HepG2 (cell line): ENCODE measurements around the gene DPY19L1. TPM values are rescaled to one million over a fixed set of nuclear protein-coding genes. Genes with fewer than 3 reads are reported as not detected.

ENCODE experiments used
- ELF4 ChIP-seq: sonication (generic); formaldehyde crosslinking; IDR thresholded peaks from 2 replicates; pipeline ENCODE4 v1.5.0; 2020; ENCODE audit warnings: missing genetic modification reagents, mild to moderate bottlenecking, moderate library complexity, borderline replicate concordance
- HHEX ChIP-seq: IDR thresholded peaks from 2 replicates; pipeline ENCODE4 v1.6.1; 2016; ENCODE audit warnings: control low read depth
- KLF15 ChIP-seq: sonication (generic); formaldehyde crosslinking; IDR thresholded peaks from 2 replicates; pipeline ENCODE4 v1.8.1; 2023; ENCODE audit warnings: borderline replicate concordance, mild to moderate bottlenecking, inconsistent platforms, missing genetic modification reagents, mixed read lengths
- MYC ChIP-seq: sonication (generic); formaldehyde crosslinking; IDR thresholded peaks from 2 replicates; pipeline ENCODE4 v1.9.0; 2021; ENCODE audit warnings: missing genetic modification reagents, borderline replicate concordance
- RBFOX2 ChIP-seq: fragments of 200-400 bp; formaldehyde crosslinking; IDR thresholded peaks from 2 replicates; pipeline ENCODE4 v1.6.1; 2017; ENCODE audit warnings: low read depth, mild to moderate bottlenecking, low read length
- SETDB1 ChIP-seq: sonication (generic); formaldehyde crosslinking; IDR thresholded peaks from 2 replicates; pipeline ENCODE4 v1.5.1; 2020; ENCODE audit warnings: missing genetic modification reagents, mild to moderate bottlenecking, borderline replicate concordance
- ZNF136 ChIP-seq: sonication (generic); formaldehyde crosslinking; IDR thresholded peaks from 2 replicates; pipeline ENCODE4 v1.8.1; 2022; ENCODE audit warnings: low read depth, mild to moderate bottlenecking, moderate library complexity, missing genetic modification reagents
- ZNF451 ChIP-seq: sonication (generic); formaldehyde crosslinking; IDR thresholded peaks from 2 replicates; pipeline ENCODE4 v1.5.0; 2020; ENCODE audit warnings: mild to moderate bottlenecking, missing genetic modification reagents
- ZSCAN20 ChIP-seq: sonication (generic); formaldehyde crosslinking; IDR thresholded peaks from 2 replicates; pipeline ENCODE4 v1.4.0; 2020; ENCODE audit warnings: missing genetic modification reagents, mild to moderate bottlenecking, borderline replicate concordance
- polyA plus RNA-seq, 8 experiments: library from polyadenylated mRNA; depleted of rRNA in 3 of 8; stranded (reverse) in 7 of 8; unstranded in 1 of 8; fragments of >200 nt; fragmentation: Illumina TruSeq in 4 of 8; extraction: Trizol in 4 of 8; gene quantifications; 2 replicates each; pipeline versions ENCODE4 v1.2.1 to v1.2.3, GENCODE V29; 2011 to 2016; ENCODE audit warnings: low read depth in 4 of 8, missing spikeins in 1 of 8, mixed read lengths in 1 of 8; ENCODE audit not compliant: insufficient read depth in 1 of 8
- total RNA-seq, 5 experiments: library from RNA; depleted of rRNA; stranded (reverse); fragments of >200 nt; fragmentation: Illumina TruSeq; extraction: Trizol; gene quantifications; 2 replicates each; pipeline ENCODE4 v1.2.3, GENCODE V29; 2016; ENCODE audit warnings: low read depth in 1 of 5
- TF ChIP-seq, protein P1 (sequence below): sonication (generic); formaldehyde crosslinking; IDR thresholded peaks from 2 replicates; pipeline ENCODE4 v1.4.0; 2020; ENCODE audit warnings: missing genetic modification reagents
- TF ChIP-seq, protein P2 (sequence below): sonication (generic); formaldehyde crosslinking; IDR thresholded peaks from 2 replicates; pipeline ENCODE4 v1.4.0; 2020; ENCODE audit warnings: missing genetic modification reagents
- TF ChIP-seq, protein P3 (sequence below): sonication (generic); formaldehyde crosslinking; IDR thresholded peaks from 2 replicates; pipeline ENCODE4 v1.4.0; 2020; ENCODE audit warnings: missing genetic modification reagents
- TF ChIP-seq, protein P4 (sequence below): sonication (generic); formaldehyde crosslinking; IDR thresholded peaks from 2 replicates; pipeline ENCODE4 v1.4.0; 2020; ENCODE audit warnings: missing genetic modification reagents
- TF ChIP-seq, protein P5 (sequence below): sonication (generic); formaldehyde crosslinking; IDR thresholded peaks from 2 replicates; pipeline ENCODE4 v1.4.0; 2020; ENCODE audit warnings: low read depth, mild to moderate bottlenecking, missing genetic modification reagents
- TF ChIP-seq, protein P6 (sequence below): sonication (generic); formaldehyde crosslinking; IDR thresholded peaks from 2 replicates; pipeline ENCODE4 v1.8.1; 2023; ENCODE audit warnings: missing genetic modification reagents, mild to moderate bottlenecking, borderline replicate concordance
- TF ChIP-seq, protein P7 (sequence below): sonication (generic); formaldehyde crosslinking; IDR thresholded peaks from 2 replicates; pipeline ENCODE4 v1.4.0; 2020; ENCODE audit warnings: mild to moderate bottlenecking, missing genetic modification reagents
- TF ChIP-seq, protein P8 (sequence below): IDR thresholded peaks from 2 replicates; pipeline ENCODE4 v1.6.1; 2016; ENCODE audit warnings: low read depth, control low read depth

DPY19L1 gene
- total and polyA plus RNA-seq, 2 of the 13 experiments (the other 11 are each of a cell fraction or from before 2014, with no cell fraction given), result 18.9 to 32.6 TPM

DNA sequence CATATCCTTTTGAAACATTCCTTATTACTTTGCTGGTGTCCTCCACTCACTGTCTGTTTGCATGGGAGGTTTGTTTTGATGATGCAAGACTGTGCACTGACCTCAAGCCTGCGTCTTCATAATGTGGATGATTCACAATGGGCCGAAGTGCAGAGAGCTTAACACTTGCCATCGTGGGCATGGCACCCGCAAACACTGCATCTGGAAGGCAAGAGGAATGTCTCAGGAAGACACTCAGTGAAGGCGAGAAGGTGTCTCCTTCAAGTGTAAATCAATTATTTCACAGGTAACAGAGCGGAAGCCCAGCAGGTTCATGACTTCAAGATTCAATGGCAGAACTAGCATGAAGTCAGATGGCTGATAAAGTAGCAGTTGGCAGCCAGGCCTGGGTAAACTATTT, 98.1 kb downstream of the DPY19L1 start (continued):
- TF ChIP-seq, protein P1, sequence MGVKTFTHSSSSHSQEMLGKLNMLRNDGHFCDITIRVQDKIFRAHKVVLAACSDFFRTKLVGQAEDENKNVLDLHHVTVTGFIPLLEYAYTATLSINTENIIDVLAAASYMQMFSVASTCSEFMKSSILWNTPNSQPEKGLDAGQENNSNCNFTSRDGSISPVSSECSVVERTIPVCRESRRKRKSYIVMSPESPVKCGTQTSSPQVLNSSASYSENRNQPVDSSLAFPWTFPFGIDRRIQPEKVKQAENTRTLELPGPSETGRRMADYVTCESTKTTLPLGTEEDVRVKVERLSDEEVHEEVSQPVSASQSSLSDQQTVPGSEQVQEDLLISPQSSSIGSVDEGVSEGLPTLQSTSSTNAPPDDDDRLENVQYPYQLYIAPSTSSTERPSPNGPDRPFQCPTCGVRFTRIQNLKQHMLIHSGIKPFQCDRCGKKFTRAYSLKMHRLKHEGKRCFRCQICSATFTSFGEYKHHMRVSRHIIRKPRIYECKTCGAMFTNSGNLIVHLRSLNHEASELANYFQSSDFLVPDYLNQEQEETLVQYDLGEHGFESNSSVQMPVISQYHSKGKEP, result no peak
- TF ChIP-seq ZSCAN20 (no peak), SETDB1 (CRISPR knock-in tag) (no peak), RBFOX2 (no peak), ZNF136 (no peak), HHEX (no peak), MYC (CRISPR knock-in tag) (no peak), KLF15 (CRISPR knock-in tag) (no peak), ZNF451 (no peak), ELF4 (CRISPR knock-in tag) (no peak)
- TF ChIP-seq, protein P2, sequence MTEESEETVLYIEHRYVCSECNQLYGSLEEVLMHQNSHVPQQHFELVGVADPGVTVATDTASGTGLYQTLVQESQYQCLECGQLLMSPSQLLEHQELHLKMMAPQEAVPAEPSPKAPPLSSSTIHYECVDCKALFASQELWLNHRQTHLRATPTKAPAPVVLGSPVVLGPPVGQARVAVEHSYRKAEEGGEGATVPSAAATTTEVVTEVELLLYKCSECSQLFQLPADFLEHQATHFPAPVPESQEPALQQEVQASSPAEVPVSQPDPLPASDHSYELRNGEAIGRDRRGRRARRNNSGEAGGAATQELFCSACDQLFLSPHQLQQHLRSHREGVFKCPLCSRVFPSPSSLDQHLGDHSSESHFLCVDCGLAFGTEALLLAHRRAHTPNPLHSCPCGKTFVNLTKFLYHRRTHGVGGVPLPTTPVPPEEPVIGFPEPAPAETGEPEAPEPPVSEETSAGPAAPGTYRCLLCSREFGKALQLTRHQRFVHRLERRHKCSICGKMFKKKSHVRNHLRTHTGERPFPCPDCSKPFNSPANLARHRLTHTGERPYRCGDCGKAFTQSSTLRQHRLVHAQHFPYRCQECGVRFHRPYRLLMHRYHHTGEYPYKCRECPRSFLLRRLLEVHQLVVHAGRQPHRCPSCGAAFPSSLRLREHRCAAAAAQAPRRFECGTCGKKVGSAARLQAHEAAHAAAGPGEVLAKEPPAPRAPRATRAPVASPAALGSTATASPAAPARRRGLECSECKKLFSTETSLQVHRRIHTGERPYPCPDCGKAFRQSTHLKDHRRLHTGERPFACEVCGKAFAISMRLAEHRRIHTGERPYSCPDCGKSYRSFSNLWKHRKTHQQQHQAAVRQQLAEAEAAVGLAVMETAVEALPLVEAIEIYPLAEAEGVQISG (CRISPR knock-in tag), result peak; percentile 49; the same call in 1 of the 2 replicates
- TF ChIP-seq, protein P3, sequence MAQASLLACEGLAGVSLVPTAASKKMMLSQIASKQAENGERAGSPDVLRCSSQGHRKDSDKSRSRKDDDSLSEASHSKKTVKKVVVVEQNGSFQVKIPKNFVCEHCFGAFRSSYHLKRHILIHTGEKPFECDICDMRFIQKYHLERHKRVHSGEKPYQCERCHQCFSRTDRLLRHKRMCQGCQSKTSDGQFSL (CRISPR knock-in tag), result no peak
- TF ChIP-seq, protein P4, sequence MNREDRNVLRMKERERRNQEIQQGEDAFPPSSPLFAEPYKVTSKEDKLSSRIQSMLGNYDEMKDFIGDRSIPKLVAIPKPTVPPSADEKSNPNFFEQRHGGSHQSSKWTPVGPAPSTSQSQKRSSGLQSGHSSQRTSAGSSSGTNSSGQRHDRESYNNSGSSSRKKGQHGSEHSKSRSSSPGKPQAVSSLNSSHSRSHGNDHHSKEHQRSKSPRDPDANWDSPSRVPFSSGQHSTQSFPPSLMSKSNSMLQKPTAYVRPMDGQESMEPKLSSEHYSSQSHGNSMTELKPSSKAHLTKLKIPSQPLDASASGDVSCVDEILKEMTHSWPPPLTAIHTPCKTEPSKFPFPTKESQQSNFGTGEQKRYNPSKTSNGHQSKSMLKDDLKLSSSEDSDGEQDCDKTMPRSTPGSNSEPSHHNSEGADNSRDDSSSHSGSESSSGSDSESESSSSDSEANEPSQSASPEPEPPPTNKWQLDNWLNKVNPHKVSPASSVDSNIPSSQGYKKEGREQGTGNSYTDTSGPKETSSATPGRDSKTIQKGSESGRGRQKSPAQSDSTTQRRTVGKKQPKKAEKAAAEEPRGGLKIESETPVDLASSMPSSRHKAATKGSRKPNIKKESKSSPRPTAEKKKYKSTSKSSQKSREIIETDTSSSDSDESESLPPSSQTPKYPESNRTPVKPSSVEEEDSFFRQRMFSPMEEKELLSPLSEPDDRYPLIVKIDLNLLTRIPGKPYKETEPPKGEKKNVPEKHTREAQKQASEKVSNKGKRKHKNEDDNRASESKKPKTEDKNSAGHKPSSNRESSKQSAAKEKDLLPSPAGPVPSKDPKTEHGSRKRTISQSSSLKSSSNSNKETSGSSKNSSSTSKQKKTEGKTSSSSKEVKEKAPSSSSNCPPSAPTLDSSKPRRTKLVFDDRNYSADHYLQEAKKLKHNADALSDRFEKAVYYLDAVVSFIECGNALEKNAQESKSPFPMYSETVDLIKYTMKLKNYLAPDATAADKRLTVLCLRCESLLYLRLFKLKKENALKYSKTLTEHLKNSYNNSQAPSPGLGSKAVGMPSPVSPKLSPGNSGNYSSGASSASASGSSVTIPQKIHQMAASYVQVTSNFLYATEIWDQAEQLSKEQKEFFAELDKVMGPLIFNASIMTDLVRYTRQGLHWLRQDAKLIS, result no peak
- TF ChIP-seq, protein P5, sequence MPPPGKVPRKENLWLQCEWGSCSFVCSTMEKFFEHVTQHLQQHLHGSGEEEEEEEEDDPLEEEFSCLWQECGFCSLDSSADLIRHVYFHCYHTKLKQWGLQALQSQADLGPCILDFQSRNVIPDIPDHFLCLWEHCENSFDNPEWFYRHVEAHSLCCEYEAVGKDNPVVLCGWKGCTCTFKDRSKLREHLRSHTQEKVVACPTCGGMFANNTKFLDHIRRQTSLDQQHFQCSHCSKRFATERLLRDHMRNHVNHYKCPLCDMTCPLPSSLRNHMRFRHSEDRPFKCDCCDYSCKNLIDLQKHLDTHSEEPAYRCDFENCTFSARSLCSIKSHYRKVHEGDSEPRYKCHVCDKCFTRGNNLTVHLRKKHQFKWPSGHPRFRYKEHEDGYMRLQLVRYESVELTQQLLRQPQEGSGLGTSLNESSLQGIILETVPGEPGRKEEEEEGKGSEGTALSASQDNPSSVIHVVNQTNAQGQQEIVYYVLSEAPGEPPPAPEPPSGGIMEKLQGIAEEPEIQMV, result no peak
- TF ChIP-seq, protein P6, sequence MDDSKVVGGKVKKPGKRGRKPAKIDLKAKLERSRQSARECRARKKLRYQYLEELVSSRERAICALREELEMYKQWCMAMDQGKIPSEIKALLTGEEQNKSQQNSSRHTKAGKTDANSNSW (CRISPR knock-in tag), result no peak
- TF ChIP-seq, protein P7, sequence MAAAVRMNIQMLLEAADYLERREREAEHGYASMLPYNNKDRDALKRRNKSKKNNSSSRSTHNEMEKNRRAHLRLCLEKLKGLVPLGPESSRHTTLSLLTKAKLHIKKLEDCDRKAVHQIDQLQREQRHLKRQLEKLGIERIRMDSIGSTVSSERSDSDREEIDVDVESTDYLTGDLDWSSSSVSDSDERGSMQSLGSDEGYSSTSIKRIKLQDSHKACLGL (CRISPR knock-in tag), result no peak
- TF ChIP-seq, protein P8, sequence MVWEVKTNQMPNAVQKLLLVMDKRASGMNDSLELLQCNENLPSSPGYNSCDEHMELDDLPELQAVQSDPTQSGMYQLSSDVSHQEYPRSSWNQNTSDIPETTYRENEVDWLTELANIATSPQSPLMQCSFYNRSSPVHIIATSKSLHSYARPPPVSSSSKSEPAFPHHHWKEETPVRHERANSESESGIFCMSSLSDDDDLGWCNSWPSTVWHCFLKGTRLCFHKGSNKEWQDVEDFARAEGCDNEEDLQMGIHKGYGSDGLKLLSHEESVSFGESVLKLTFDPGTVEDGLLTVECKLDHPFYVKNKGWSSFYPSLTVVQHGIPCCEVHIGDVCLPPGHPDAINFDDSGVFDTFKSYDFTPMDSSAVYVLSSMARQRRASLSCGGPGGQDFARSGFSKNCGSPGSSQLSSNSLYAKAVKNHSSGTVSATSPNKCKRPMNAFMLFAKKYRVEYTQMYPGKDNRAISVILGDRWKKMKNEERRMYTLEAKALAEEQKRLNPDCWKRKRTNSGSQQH (CRISPR knock-in tag), result no peak
